NB4 (cell line): ENCODE data around the gene LYZ.

Experiments used
- DNase-seq: peaks from one replicate; pipeline ENCODE4 v3.0.0; 2010; ENCODE audit warnings: low read depth
- H3K4me3 ChIP-seq: one replicate; pipeline ENCODE4 v1.5.1; 2011; ENCODE audit warnings: mild to moderate bottlenecking, low read depth, low read length, moderate library complexity
- MAX ChIP-seq: IDR thresholded peaks from 2 replicates; pipeline ENCODE4 v1.6.1; 2011; ENCODE audit warnings: low read depth, low read length
- MYC ChIP-seq: IDR thresholded peaks from 2 replicates; pipeline ENCODE4 v1.6.1; 2011; ENCODE audit warnings: low read depth, low read length
- POLR2A ChIP-seq: IDR thresholded peaks from 2 replicates; pipeline ENCODE4 v1.6.1; 2011; ENCODE audit warnings: mild to moderate bottlenecking; ENCODE audit not compliant: insufficient read length; ENCODE audit errors: extremely low read depth
- TF ChIP-seq, protein P1 (sequence below): IDR thresholded peaks from one replicate; pipeline ENCODE4 v1.5.1; 2012; ENCODE audit warnings: low read depth, low read length

Gene LYZ

DNA sequence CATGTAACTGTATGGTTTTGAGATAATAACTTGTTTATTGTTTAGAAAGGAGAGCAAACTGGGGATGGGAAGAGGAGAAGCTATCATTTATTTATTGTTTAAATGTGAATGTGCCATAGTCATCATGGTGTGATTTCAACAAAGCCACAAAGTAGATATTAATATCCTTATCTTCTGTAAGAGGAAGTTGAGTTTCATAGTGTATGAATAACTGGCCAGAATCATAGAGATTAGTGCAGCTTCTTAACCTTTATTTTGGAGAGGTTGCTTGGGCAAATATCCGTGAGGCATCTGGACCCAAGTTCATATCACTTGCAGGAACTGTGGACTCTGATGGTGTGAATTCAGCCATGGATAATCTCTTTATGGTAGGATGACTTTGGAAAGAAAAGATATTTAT is 26.8 kb upstream of the LYZ start:
- DNase-seq, result peak; percentile 34
- TF ChIP-seq POLR2A (no peak), MAX (no peak), MYC (no peak)
- TF ChIP-seq, protein P1, sequence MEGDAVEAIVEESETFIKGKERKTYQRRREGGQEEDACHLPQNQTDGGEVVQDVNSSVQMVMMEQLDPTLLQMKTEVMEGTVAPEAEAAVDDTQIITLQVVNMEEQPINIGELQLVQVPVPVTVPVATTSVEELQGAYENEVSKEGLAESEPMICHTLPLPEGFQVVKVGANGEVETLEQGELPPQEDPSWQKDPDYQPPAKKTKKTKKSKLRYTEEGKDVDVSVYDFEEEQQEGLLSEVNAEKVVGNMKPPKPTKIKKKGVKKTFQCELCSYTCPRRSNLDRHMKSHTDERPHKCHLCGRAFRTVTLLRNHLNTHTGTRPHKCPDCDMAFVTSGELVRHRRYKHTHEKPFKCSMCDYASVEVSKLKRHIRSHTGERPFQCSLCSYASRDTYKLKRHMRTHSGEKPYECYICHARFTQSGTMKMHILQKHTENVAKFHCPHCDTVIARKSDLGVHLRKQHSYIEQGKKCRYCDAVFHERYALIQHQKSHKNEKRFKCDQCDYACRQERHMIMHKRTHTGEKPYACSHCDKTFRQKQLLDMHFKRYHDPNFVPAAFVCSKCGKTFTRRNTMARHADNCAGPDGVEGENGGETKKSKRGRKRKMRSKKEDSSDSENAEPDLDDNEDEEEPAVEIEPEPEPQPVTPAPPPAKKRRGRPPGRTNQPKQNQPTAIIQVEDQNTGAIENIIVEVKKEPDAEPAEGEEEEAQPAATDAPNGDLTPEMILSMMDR, result no peak
- H3K4me3 ChIP-seq, result no peak overlapping the region

- peak; percentile 66 for DNase-seq
- TF ChIP-seq MAX (no peak), MYC (no peak), POLR2A (no peak)
- TF ChIP-seq, protein P1, result no peak
- no peak overlapping the region for H3K4me3 ChIP-seq
Observed at GRCh38 chr12:69324797-69325466, 23.2 kb upstream of the LYZ start.

GRCh38 chr12:69328426-69328825 is 19.8 kb upstream of the LYZ start:
- TF ChIP-seq, protein P1, result no peak
- TF ChIP-seq MAX, result no peak
- TF ChIP-seq MYC, result no peak
- no peak for TF ChIP-seq POLR2A
- no peak for DNase-seq
- H3K4me3 ChIP-seq, result no peak overlapping the region

DNA sequence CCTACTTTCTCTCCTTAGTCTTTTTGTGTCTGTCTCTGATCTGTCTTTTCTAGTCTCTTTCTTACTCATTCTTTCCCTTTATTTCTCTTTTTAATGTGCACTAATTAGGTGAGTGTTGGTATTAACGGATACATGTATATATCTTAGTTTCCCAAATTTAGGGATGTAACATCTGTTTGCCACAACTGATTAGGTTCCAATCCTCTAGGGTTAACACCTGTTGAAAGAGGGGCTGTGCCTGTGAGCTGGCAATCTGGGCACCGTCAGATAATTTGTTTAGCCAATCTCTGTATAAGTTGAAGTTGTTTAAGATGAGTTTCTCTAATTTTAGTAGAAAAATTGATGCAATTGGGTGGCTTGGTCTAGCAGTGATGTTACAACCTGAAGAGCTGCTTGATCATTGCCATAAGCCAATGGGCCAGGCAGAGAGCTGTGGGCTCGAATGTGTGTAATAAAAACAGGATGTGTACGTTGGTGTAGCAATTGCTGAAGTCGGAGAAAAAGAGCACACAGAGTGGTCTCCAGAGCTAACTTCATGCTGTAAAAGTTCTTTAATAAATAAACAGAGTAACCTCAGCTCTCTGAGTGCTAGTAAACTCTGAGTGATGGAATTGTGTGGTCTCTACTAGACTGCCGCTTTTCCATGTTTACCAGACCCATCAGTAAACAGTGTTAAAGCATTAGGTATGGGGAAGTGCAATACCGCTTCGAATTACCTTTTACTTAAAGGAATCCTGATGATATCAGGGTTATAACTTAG is 18.3 kb upstream of the LYZ start:
- DNase-seq, result peak; percentile 68
- peak overlapping the region; percentile 45 for H3K4me3 ChIP-seq
- TF ChIP-seq, protein P1, result no peak
- TF ChIP-seq MAX (no peak), POLR2A (no peak), MYC (no peak)

DNA sequence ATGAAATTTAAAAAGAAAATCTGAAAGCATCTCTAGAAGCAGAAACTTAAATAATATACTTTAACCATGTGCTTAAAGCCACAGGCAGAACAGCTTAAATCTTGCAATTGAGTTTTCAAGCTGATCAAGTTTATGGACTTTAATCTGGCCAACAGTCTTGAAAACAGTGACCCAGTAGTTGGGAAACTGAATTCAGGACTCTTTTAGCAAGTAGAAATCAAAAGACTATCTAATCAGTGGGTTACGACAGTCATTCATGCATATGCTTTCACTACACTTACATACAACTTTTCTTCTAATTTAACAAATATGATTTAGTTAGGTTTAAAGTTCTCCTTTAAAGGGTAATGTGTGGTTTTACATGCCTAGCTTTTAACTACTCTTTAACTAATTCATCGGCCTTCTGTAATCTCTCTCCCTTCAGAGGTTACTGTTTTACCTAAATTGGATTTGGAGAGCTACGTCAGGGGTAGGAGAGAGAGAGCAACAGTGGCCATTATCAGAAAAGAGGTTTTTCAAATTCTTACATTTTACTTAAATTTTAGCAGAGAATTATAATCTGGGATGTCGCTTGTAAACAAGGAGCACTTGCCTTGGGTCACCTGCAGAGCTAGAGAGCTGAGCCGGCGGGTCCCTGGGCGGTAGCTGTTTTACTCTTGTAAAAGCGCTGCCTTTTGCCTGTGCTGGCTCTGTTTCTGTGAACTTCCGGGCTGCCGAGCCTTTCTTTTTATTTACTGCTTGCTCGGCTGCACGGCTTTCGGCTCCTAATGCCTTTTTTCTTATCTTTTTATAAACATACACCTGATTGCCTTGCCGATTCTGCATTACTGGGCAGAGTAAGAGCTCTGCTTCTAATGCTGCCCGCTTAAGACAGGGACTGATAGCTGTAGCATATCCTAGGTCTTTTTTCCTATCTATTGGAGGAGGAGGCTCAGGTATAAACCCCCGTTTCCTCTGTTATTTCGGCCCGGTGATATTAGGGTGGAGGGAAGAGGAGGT is 17.4 kb upstream of the LYZ start:
- TF ChIP-seq, protein P1, result no peak
- no peak for TF ChIP-seq POLR2A
- no peak for TF ChIP-seq MYC
- no peak for TF ChIP-seq MAX
- H3K4me3 ChIP-seq, result peak overlapping the region; percentile 59
- DNase-seq, result peak; percentile 68
